DOHH2 (cell line): Measurements from ENCODE around the gene GDPD4.

Experiments
- H3F3A ChIP-seq: fragments of 200-600 bp; sonication (generic), shearing (Covaris generic); 2 replicates; pipeline ENCODE4 v1.6.0; 2016; ENCODE audit warnings: antibody characterized with exemption, mild to moderate bottlenecking; ENCODE audit not compliant: control insufficient read depth, insufficient read depth
- H3K27ac ChIP-seq: fragments of 200-600 bp; sonication (generic); 2 replicates; pipeline ENCODE4 v1.5.1; 2014; ENCODE audit warnings: low read depth, mild to moderate bottlenecking, low read length, moderate library complexity
- H3K27me3 ChIP-seq: fragments of 200-600 bp; sonication (generic); 2 replicates; pipeline ENCODE4 v1.6.1; 2014; ENCODE audit warnings: mild to moderate bottlenecking, low read length, mixed read lengths; ENCODE audit not compliant: control insufficient read depth
- H3K36me3 ChIP-seq: fragments of 200-600 bp; sonication (generic); 2 replicates; pipeline ENCODE4 v1.6.1; 2014; ENCODE audit warnings: mild to moderate bottlenecking, low read length, moderate library complexity, mixed read lengths; ENCODE audit not compliant: control insufficient read depth
- H3K4me1 ChIP-seq: fragments of 200-600 bp; sonication (generic); 2 replicates; pipeline ENCODE4 v1.6.1; 2014; ENCODE audit warnings: mild to moderate bottlenecking, low read length, mixed read lengths; ENCODE audit not compliant: control insufficient read depth
- H3K4me2 ChIP-seq: fragments of 200-600 bp; sonication (generic); 2 replicates; pipeline ENCODE4 v1.6.0; 2014; ENCODE audit warnings: mild to moderate bottlenecking, low read length, moderate library complexity
- H3K4me3 ChIP-seq: fragments of 200-600 bp; sonication (generic); 2 replicates; pipeline ENCODE4 v1.5.1; 2014; ENCODE audit warnings: mild to moderate bottlenecking, low read length, mixed read lengths
- H3K79me2 ChIP-seq: fragments of 200-600 bp; sonication (generic); 2 replicates; pipeline ENCODE4 v1.6.1; 2014; ENCODE audit warnings: mild to moderate bottlenecking, low read length, mixed read lengths; ENCODE audit not compliant: control insufficient read depth
- H3K9me2 ChIP-seq: fragments of 200-600 bp; sonication (generic); replicated peaks from 2 replicates; pipeline ENCODE4 v1.6.1; 2014; ENCODE audit warnings: mild to moderate bottlenecking, low read length, mixed read lengths; ENCODE audit not compliant: control insufficient read depth
- H3K9me3 ChIP-seq: fragments of 200-600 bp; sonication (generic); 2 replicates; pipeline ENCODE4 v1.6.1; 2014; ENCODE audit warnings: antibody characterized with exemption, low read length, mixed read lengths; ENCODE audit not compliant: control insufficient read depth, insufficient read depth
- H4K20me1 ChIP-seq: fragments of 200-600 bp; sonication (generic); 2 replicates; pipeline ENCODE4 v1.6.0; 2014; ENCODE audit warnings: low read depth, mild to moderate bottlenecking, antibody characterized with exemption, low read length, moderate library complexity; ENCODE audit not compliant: control insufficient read depth, insufficient read depth
- CTCF ChIP-seq: fragments of 200-600 bp; sonication (generic); IDR thresholded peaks from one replicate; pipeline ENCODE4 v1.5.1; 2014; ENCODE audit warnings: antibody characterized with exemption, mild to moderate bottlenecking, low read depth, low read length; ENCODE audit not compliant: poor library complexity, severe bottlenecking
- EZH2phosphoT487 ChIP-seq: fragments of 200-600 bp; sonication (generic); IDR thresholded peaks from 2 replicates; pipeline ENCODE4 v1.6.1; 2017; ENCODE audit warnings: borderline replicate concordance, mild to moderate bottlenecking, antibody characterized with exemption, low read length, moderate library complexity, mixed read lengths

GDPD4 gene

GRCh38 chr11:77310721-77311120 is 9.2 kb upstream of the GDPD4 start:
- no peaks in the 10 kb centered on the region for H3K27me3 ChIP-seq
- no peaks in the 10 kb centered on the region for H3K9me2 ChIP-seq
- no peaks in the 10 kb centered on the region for H3K9me3 ChIP-seq
- H3K4me2 ChIP-seq: no peak overlapping the region
- H4K20me1 ChIP-seq: no peaks in the 10 kb centered on the region
- no peak overlapping the region for H3K4me3 ChIP-seq
- H3K27ac ChIP-seq: no peak overlapping the region
- H3K79me2 ChIP-seq: no peaks in the 10 kb centered on the region
- no peaks in the 10 kb centered on the region for H3K4me1 ChIP-seq
- H3K36me3 ChIP-seq: no peaks in the 10 kb centered on the region
- no peaks in the 10 kb centered on the region for H3F3A ChIP-seq
- no peak for TF ChIP-seq CTCF
- TF ChIP-seq EZH2phosphoT487: no peak

DNA sequence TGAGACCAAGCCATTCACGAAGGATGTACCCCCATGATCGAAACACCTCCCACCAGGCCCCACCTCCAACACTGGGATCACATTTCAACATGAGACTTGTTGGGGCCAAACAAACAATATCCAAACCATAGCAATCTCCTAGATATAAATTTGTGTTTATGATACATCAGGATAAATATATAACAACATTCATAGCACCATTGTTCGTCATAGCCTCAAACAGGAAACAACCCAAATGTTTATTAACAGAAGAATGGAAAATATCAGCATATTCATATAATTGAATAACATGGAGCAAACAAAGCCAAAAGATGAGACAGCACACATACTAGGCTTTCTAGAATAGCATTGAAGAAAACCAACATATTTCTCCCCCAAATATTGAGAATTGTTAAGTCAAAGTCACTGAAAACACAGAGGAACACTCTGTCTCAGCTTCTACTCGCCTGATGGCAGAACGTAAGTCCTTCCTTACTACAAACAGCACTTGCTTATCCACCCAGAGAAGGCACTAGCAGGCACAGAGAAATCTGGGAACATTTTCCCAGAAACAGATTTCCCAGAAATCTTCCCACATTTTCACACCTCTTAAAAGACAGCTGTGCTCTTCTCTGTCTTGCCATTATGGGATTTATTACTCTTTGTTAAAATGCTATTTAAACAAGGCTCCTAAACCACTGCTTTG is 8.1 kb upstream of the GDPD4 start:
- Histone ChIP-seq H3F3A (no peaks in the 10 kb centered on the region), H3K9me3 (no peaks in the 10 kb centered on the region), H4K20me1 (no peaks in the 10 kb centered on the region), H3K79me2 (no peaks in the 10 kb centered on the region), H3K9me2 (no peaks in the 10 kb centered on the region), H3K4me2 (no peak overlapping the region), H3K27me3 (no peaks in the 10 kb centered on the region), H3K4me1 (no peaks in the 10 kb centered on the region), H3K27ac (no peak overlapping the region), H3K36me3 (no peaks in the 10 kb centered on the region), H3K4me3 (no peak overlapping the region)
- no peak for TF ChIP-seq EZH2phosphoT487

DNA sequence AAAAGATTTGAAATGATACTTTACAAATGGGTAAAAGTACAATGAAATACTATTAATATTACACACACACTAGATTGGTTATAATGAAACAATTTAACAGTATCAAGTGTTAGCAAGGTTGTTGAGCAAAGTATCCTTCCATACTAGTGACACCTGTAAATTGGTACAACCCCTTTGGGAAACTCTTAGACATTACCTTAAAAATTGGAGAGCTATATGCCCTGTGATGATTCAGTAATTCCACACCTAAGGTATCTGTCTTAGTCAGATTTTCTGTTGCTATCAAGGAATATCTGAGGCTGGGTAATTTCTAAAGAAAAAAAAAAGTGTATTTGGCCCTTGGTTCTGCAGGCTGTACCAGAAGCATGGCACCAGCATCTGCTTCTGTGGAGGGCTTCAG is 7.4 kb upstream of the GDPD4 start:
- Histone ChIP-seq H3K36me3 (no peaks in the 10 kb centered on the region), H3K27ac (no peak overlapping the region), H3K79me2 (no peaks in the 10 kb centered on the region), H4K20me1 (no peaks in the 10 kb centered on the region), H3K4me3 (no peak overlapping the region), H3K9me3 (no peaks in the 10 kb centered on the region), H3K4me1 (no peaks in the 10 kb centered on the region), H3F3A (no peaks in the 10 kb centered on the region), H3K4me2 (no peak overlapping the region), H3K9me2 (no peaks in the 10 kb centered on the region), H3K27me3 (no peaks in the 10 kb centered on the region)
- TF ChIP-seq CTCF: no peak
- TF ChIP-seq EZH2phosphoT487: no peak

DNA sequence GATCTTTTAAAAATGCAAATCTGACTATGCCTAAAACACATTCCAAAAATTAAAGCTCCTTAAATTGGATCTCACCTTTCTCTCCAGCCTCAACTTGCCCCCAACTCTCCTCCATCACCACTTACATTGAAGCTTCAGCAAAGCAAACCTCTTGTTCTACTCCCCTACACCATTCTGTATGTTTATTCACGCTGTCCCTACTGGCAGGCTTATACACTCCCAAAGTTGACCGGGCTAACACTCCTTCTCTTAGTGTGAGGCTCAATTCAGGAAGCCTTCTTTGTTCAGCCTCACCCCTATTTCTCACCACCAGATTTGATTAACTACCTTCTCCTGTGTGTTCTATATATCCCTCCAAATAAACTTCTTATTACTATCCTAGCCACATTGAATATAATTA is 1.8 kb upstream of the GDPD4 start:
- no peaks in the 10 kb centered on the region for H3K79me2 ChIP-seq
- no peaks in the 10 kb centered on the region for H3F3A ChIP-seq
- no peak overlapping the region for H3K27ac ChIP-seq
- no peaks in the 10 kb centered on the region for H3K9me2 ChIP-seq
- no peaks in the 10 kb centered on the region for H3K27me3 ChIP-seq
- no peaks in the 10 kb centered on the region for H3K4me1 ChIP-seq
- no peak overlapping the region for H3K4me3 ChIP-seq
- no peaks in the 10 kb centered on the region for H3K36me3 ChIP-seq
- H4K20me1 ChIP-seq: no peaks in the 10 kb centered on the region
- no peak overlapping the region for H3K4me2 ChIP-seq
- TF ChIP-seq EZH2phosphoT487 (no peak), CTCF (no peak)
- no peaks in the 10 kb centered on the region for H3K9me3 ChIP-seq
